Stimulated activated CD4-positive, alpha-beta T cell treated with anti-CD3 and anti-CD28 coated beads, TNF-alpha, amount 100 ng/mL, for 4 hours (primary cell): ENCODE measurements around the gene TMEM154.

ENCODE experiments used
- DNase-seq, 3 experiments: peaks; one replicate each; pipeline ENCODE4 v3.0.0-alpha.2; 2020; ENCODE audit warnings: low read depth in 3 of 3

TMEM154 gene

GRCh38 chr4:152679414-152680281, at the start of gene TMEM154:
TSS of gene TMEM154 (minus strand) at chr4:152679997. CDS start at chr4:152679933, 64 bp downstream.
- DNase-seq = peak; percentile 21 to 31 (median 28)

GRCh38 chr4:152729466-152729865, 49.7 kb upstream of the TMEM154 start:
- no peak for DNase-seq

GRCh38 chr4:152728343-152728742, 48.5 kb upstream of the TMEM154 start:
- DNase-seq = no peak

GRCh38 chr4:152727784-152728183, 48.0 kb upstream of the TMEM154 start:
- no peak for DNase-seq

- DNase-seq = no peak
Measured at GRCh38 chr4:152724494-152724893, 44.7 kb upstream of the TMEM154 start.

GRCh38 chr4:152723236-152723635, 43.4 kb upstream of the TMEM154 start:
- DNase-seq = no peak

GRCh38 chr4:152719801-152720556, 40.2 kb upstream of the TMEM154 start:
- no peak for DNase-seq

GRCh38 chr4:152719291-152719690, 39.5 kb upstream of the TMEM154 start:
- no peak for DNase-seq

GRCh38 chr4:152715076-152715475, 35.3 kb upstream of the TMEM154 start:
- no peak for DNase-seq

- no peak for DNase-seq
Measured at GRCh38 chr4:152713951-152714705, 34.3 kb upstream of the TMEM154 start.

- DNase-seq = no peak
Measured at GRCh38 chr4:152709675-152710438, 30.1 kb upstream of the TMEM154 start.

GRCh38 chr4:152708796-152709195, 29.0 kb upstream of the TMEM154 start:
- no peak for DNase-seq

GRCh38 chr4:152708361-152708760, 28.6 kb upstream of the TMEM154 start:
- DNase-seq = no peak

- no peak for DNase-seq
Measured at GRCh38 chr4:152707632-152708031, 27.8 kb upstream of the TMEM154 start.

- no peak for DNase-seq
Measured at GRCh38 chr4:152705903-152706302, 26.1 kb upstream of the TMEM154 start.

- DNase-seq = no peak
Measured at GRCh38 chr4:152704788-152705187, 25.0 kb upstream of the TMEM154 start.

- no peak for DNase-seq
Measured at GRCh38 chr4:152700151-152700550, 20.4 kb upstream of the TMEM154 start.

- DNase-seq = no peak
Measured at GRCh38 chr4:152699313-152699712, 19.5 kb upstream of the TMEM154 start.

- DNase-seq = no peak
Measured at GRCh38 chr4:152698089-152698499, 18.3 kb upstream of the TMEM154 start.

- no peak for DNase-seq
Measured at GRCh38 chr4:152697284-152698088, 17.7 kb upstream of the TMEM154 start.
